HG03175 (cell line): ENCODE results near the gene FBXW11.

Source experiments
- ATAC-seq: cut with Tn5 transposase; IDR thresholded peaks from one replicate; pipeline ENCODE4 v1.9.1; 2021; ENCODE audit warnings: mild to moderate bottlenecking, moderate library complexity; ENCODE audit not compliant: unreplicated experiment

Gene FBXW11

DNA sequence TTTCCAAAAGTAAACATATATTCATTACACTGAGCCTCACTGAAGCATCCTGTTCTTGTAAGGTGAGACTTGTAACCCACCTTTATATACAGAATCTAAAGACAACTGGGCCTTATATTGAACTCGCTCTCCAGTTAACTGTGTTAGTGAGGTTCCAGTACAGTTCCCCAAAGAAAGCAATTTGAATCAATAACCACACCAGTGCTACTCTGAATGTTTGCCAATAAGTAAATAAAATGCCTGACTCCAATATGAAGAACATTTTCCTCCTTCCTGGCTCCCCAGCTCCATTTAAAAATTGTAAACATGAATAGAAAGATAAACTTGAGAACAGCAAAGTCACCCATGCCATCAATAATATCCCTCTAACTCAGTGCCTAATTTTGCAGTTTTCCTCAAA is 50.1 kb downstream of the FBXW11 start:
- ATAC-seq, result no peak

DNA sequence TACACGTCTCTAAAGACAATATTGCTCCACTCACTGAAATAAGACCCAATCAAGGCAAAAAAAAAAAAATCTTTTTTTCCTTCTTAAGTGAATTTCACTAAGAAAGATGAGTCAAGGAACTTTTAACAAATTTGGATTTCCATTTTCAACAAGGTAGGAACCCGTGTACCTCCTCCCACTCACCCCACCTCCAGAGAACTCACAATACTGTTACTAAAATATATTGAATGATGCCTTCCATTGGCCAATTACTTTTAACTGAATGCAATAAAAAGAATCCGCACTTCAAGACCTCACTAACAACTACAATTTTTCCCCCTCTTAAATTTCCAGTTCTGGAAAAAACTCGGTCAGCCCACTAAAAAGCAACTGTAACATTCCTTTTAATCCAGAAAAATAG is 50.7 kb downstream of the FBXW11 start:
- ATAC-seq, result no peak

DNA sequence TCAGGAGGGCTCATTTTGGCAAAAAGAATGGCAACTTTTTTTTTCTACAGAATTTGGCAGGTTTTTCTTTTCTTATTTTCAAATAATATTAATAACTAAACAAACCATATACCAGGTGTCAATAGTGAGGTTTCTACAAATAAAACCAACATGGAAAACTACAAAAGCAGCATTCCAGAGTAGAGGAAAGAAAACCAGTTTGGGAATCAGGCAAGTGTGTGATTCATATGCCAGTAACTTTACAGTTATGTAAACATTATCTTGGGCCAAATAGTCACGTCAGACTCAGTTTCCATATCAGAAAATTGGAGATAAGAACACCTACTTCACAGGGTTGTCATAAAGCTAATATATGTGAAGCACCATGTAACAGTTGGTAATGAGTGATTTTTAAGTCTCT is 51.7 kb downstream of the FBXW11 start:
- ATAC-seq, result no peak

DNA sequence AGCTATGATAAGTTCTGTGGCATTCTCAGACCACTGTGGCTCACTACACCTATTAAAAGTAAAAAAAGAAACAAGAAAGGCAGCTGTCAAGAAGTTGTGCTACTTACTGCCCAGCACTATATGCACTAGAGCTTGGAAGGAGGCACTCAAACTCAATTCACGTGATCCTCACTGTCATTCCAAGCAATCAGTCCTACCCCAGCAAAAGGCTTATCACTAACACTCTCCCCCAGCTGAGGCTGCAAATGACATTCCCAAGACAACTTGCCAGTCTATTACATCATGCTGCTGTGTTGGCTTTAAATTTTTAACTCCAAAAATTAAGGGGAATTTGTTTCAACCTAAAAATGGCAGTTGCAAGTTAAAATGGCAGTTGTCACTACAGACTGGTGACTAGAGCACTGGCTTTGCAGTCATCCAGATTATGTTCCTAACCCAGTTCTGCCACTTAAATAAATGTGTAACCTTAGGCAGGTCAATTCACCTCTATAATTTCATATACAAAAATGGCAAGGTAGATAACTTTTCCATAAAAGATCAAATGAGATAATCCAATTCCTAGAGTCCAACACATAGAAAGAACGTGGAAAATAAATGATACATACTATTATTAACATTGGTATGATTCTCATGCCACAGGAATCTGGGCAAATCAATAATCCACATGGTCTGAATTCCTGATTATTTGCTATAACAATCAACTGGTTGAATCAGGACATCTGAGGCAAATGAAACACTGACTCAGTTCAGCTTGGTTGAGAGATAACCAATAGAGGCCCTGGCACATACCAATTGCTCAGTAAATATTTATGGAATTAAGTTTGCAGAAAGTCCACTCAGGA is 52.4 kb downstream of the FBXW11 start:
- no peak for ATAC-seq

DNA sequence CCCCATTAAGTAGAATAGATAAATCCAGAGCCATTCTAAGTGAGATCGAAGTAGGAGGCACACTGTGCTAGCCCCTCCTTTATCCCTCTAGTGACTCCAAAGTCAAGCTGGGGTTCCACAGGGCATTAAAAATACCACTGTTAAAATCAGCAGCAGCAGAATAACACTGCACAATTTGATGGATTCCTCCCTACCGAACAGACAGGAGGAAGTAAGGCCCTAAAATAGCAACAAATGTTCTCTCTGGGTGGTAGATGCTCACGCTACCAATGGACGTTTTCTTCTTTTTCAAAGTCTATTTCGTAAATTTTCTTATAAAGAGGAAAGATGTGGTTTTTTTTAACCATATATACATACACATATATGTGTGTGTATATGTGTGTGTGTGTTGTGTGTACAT is 54.4 kb downstream of the FBXW11 start:
- no peak for ATAC-seq

DNA sequence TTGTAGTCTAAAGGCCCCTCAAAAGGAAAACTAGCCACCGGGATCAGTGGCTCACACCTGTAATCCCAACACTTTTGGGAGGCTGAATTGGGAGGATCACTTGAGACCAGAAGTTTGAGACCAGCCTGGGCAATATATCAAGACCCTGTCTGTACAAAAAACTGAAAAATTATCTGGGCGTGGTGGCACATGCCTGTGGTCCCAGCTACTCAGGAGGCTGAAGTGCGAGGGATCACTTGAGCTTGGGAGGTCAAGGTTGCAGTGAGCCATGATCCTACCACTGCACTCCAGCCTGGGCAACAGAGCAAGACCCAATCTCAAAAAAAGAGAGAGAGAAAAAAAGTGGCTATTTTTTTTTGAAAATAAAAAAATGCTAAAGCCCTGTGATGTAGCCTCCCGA is 55.2 kb downstream of the FBXW11 start:
- no peak for ATAC-seq

DNA sequence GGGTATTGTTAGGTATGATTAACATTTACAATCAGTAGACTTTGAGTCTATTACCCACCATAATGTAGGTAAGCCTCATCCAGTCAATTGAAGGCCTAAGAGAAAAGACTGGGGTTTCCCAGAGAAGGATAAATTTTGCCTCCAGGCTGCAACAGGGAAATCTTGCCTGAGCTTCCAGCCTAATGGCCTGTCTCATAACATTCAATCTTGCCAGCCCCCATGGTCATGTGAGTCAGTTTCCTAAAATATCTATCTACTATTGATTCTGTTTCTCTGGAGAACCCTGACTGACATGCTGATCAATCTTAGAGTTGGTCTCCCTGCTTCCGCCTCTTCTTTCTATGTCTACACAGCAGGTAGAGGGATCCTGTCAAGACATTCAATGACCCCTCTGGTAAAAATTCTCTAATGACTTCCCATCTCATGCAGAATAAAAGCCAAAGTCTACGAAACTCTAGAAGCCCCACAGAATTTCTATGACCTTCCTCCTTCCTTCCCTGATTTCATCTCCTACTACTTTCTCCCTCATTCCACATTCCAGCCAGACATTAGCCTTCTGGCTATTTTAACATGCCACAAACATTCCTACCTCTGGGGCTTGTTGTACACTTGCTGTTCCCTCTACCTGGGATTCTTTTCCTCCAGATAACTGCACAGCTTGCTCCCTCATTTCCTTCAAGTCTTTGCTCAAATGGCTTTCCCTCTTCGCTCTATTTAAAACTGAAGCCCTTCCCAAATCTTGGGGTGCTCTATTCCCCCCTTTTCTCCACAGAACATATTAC is 60.2 kb downstream of the FBXW11 start:
- no peak for ATAC-seq

DNA sequence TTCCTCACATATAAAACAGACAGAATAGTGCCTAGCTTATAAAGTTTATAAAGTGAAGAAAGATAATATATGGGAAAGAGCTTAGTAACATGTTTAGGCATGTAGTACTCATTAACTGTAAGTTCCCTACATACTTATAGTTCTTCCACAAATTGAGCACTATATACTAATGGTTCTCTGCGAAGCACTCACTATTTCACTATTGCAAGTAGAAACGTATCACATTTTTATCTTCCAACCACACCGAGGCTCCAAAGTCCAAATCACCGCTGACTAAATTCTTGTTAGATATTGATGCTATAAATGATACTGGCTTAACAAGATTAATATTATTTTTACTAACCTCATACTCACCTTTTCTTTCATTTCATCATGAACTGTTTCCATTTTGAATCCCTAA is 61.0 kb downstream of the FBXW11 start:
- ATAC-seq, result no peak

DNA sequence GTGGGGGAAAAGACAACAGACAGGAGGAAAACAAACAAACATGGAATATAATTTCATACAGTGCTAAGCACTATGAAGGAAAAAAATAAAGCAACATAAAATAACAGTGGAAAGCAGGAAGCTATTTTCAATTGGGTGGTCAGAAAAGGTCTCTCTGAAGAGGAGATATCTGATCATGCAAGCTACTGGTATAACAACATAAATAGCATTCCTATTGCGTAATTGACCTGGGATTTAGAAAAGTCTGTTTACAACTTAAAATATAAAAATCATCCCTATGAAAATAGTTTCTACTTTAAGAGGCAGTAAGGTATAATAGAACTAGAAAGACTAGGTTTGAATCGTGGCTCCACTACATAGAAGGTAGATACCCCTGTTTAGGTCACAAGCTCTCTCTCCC is 61.4 kb downstream of the FBXW11 start:
- no peak for ATAC-seq

DNA sequence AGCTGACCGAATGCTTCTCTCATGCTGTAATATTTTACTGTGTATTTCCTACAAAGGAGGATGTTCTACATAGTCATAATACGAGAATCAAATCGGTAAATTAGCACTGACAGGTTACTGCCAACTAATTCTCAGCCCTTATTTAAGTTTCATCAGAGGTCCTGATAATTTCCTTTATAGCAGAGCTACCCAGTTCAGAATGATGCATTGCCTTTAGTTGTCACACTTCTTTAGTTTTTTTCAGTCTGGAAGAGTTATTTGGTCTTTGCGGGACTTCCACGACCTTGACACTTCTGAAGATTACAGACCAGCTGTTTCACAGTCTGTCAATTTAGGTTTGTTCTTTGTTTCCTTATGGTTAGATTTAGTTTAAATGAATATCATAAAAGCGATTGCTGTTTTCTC is 64.3 kb downstream of the FBXW11 start:
- ATAC-seq, result peak; percentile 58

DNA sequence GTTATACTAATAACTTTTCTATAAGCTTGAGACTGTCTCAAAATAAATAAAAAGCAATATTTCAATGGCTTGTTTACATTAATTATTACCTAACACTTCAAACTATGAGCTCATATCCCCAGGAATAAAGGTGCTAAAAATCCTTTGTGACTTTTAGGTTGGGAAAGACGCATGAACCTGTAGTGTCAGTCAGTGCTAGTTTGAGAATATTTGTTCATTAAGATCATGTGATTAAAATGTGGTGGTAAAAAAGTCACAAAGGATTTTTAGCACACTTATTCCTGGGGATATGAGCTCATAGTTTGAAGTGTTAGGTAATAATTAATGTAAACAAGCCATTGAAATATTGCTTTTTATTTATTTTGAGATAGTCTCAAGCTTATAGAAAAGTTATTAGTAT is 64.8 kb downstream of the FBXW11 start:
- peak; percentile 24 for ATAC-seq

DNA sequence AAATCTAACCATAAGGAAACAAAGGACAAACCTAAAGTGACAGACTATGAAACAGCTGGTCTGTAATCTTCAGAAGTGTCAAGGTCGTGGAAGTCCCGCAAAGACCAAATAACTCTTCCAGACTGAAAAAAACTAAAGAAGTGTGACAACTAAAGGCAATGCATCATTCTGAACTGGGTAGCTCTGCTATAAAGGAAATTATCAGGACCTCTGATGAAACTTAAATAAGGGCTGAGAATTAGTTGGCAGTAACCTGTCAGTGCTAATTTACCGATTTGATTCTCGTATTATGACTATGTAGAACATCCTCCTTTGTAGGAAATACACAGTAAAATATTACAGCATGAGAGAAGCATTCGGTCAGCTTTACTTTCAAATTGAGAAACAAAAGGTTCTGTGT is 65.2 kb downstream of the FBXW11 start:
- peak; percentile 54 for ATAC-seq

DNA sequence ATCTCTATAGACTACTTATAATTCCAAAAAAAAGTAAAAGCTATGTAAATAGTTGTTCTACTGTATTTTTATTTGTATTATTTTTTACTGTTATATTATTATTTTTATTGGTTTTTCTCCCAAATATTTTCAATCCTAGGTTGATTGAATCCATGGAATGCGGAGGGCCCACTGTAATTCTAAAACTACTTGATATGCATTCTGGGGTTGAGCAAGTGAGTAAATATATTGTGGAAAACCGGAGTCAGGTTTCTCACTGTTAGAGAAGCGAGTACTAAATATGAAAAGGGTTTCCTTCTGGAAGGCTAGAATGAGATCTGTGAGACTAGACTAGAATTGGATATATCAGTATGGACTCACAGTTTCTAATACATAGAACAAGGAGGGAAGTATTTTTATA is 66.5 kb downstream of the FBXW11 start:
- ATAC-seq, result no peak

DNA sequence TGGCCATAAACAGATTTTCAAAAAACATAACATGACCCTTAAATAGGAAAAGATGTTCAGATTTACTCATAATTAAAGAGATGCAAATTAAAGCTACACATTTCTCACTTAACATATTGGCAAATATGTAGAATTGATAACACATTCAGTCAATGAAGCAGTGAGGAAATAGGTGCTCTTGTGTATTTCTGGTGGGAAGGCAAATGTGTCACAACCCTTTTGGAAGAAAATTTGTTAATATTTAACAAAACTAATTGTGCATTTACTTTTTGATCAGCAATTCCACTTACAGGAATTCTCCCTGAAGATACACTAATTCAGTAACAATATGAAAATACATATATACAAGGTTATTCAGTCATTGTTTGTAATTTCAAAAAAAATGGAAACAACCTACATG is 68.1 kb downstream of the FBXW11 start:
- ATAC-seq, result no peak

DNA sequence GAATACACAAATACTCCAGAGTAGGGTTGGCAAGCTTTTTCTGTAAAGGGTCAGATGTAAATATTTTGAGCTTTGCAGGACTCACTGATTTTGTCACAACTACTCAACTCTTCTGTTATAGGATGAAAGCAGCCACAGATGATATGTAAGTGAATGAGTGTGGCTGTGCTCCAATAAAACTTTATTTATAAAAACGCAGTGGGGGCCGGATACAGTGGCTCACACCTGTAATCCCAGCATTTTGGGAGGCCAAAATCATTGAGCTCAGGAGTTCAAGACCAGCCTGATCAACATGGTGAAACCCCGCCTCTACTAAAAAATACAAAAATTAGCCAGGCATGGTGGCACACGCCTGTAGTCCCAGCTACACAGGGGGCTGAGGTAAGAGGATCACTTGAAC is 69.1 kb downstream of the FBXW11 start:
- no peak for ATAC-seq

DNA sequence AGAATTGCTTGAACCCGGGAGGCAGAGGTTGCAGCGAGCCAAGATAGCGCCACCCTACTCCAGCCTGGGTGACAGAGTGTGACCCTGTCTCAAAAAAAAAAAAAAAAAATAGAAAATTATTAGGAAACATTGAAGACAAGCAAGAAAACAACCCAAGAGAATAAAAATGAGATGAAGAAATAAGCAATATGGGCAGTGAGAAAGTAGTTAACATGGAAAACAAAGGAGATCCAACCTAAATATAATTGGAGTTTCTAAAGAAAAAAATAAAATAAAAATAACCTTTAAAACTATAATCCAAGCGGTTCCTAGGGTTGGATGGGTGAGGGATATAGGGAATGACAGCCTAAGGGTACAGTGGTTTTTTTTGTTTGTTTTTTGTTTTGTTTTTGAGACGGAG is 71.9 kb downstream of the FBXW11 start:
- no peak for ATAC-seq

DNA sequence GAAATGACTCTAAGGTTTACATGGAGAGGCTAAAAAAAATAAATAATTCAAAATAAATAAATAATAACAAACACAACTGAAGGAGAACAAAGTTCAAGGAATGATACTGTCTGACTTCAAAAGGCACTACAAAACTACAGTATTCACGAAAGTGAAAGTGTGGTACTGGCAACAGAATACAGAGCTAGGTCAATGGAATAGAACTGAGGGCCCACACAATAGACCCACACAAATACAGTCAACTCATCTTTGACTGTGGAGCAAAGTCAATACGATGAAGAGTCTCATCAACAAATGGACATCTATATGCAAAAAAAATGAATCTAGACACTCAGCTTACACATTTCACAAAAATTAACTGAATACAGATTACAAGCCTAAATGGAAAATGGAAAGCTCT is 75.3 kb downstream of the FBXW11 start:
- no peak for ATAC-seq

DNA sequence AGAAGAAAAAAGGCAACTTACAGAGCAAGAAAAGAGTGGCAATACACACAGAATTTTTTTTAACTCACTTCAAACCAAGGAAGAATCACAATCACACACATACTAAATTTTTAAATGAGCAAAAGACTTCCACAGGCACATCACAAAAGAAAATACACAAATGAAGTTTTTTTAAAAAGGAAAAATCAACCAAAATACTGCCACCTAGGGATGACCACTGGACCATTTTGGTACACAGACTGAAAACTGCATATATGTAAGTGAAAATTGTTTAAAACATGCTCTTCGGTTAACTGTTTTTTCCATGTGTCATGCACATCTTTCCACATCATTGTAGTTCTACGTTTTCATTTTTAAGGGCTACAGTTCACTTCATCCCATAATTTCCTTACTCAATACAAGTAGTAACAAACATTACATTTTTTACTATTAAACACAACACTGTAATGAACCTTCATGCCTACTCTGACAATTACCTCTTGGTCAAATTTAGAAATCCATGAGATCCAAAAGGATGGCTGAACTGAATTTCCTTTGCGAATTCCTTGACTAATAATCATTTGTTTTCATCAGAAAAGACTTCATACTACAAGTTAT is 79.0 kb downstream of the FBXW11 start:
- no peak for ATAC-seq

DNA sequence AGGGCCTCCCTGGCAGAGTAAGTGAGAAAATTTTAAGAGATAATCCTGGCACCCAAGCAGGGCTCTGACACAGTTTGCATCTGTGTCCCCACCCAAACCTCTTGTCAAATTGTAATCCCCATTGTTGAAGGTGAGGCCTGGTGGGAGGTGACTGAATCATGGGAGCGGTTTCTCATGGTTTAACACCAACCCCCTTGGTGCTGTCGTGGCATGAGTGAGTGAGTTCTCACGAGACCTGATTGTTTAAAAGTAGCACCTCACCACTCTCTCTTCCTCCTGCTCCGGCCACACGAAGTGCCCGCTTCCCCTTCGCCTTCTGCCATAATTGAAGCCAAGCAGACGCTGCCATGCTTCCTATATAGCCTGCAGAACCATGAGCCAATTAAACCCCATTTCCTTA is 80.1 kb downstream of the FBXW11 start:
- ATAC-seq, result peak; percentile 81

DNA sequence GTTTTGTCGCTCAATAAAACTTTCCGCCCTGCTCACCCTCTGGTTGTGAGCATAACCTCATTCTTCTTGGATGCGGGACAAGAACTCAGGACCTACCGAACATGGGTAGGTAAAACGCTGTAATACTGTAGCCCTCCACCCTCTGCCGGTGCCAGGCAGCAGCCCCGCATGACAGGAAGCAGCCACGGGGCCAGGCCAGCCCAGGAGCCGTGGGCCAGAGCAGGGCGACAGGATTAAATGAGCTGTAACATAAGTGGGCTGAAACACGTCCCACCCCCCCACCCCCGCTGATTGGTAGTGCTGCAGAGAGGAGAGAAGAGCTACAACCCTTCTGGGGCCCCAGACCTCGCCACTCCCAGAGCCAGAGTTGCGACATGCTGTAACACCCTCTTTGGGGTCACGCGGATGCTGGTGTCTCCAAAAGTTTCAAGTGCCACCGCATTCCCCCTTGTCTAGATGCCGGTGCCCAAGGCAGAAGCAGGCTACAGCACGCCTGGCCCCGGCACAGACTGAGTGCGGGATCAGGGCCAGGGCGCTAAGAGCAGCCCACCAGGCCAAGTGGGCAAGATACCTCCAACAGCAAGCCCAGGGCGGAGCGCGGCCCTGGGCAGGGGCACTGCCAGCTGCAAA is 81.8 kb downstream of the FBXW11 start:
- ATAC-seq, result no peak

DNA sequence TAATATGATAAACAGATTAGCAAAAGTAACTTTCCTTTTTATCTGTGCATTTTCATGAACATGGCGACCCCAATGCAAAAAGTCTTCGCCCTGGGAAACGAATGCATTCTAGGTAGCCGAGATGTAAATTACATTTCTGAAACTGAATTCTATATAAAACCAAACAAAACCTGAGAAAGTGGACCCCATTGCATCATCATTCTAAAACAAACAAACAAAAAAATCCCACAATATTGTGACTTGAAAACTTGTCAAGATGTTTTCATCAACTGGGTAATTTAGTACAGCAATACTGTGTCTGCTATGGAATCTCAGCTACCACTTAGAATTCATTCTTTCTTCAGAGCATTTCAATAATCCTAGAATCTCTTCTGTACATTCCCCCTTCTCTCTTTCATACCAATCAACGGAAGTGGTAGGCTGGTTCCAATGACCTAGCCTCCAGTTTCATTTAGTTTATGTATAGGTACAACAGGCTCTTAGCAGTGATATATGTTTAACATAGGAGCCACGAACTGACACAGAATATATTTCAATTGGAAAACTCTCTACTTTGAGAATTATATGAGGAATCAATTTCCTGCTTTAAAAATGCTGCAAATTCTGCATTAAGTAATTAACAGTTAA is 85.6 kb downstream of the FBXW11 start:
- ATAC-seq, result no peak
